Chondrocyte (in vitro differentiated cells): Measurements from ENCODE around the gene TULP3. TPM values are rescaled to one million over a fixed set of nuclear protein-coding genes. Genes with fewer than 3 reads are reported as not detected.

Source experiments
- DNase-seq: peaks from one replicate; pipeline ENCODE4 v3.0.0; 2021; ENCODE audit warnings: mixed read lengths, low spot score
- H3K27ac Mint-ChIP-seq: one replicate; pipeline ENCODE4 v1.8.0; 2021; ENCODE audit warnings: mild to moderate bottlenecking, moderate library complexity, mixed read lengths; ENCODE audit not compliant: unreplicated experiment
- H3K27me3 Mint-ChIP-seq: 2 replicates; pipeline ENCODE4 v1.8.0; 2021; ENCODE audit warnings: low read depth, mixed read lengths
- H3K36me3 Mint-ChIP-seq: 2 replicates; pipeline ENCODE4 v1.8.0; 2021; ENCODE audit warnings: low read depth, mixed read lengths
- H3K4me1 Mint-ChIP-seq: 2 replicates; pipeline ENCODE4 v1.8.0; 2021; ENCODE audit warnings: low read depth, mild to moderate bottlenecking, mixed read lengths
- H3K4me3 Mint-ChIP-seq: one replicate; pipeline ENCODE4 v1.8.0; 2021; ENCODE audit warnings: mild to moderate bottlenecking, moderate library complexity, mixed read lengths; ENCODE audit not compliant: unreplicated experiment
- H3K9me3 Mint-ChIP-seq: 2 replicates; pipeline ENCODE4 v1.8.0; 2021; ENCODE audit warnings: low read depth, mixed read lengths
- CTCF ChIP-seq: fragments of 200-600 bp; sonication (generic); IDR thresholded peaks from 2 replicates; pipeline ENCODE4 v1.5.0; 2021; ENCODE audit warnings: antibody characterized with exemption, mild to moderate bottlenecking, moderate library complexity
- total RNA-seq: library from RNA; stranded (reverse); gene quantifications from 3 replicates; pipeline ENCODE4 v1.2.1, GENCODE V29; 2021

Gene TULP3
- total RNA-seq, 1 donor from 2014 or later = 30.6 TPM

DNA sequence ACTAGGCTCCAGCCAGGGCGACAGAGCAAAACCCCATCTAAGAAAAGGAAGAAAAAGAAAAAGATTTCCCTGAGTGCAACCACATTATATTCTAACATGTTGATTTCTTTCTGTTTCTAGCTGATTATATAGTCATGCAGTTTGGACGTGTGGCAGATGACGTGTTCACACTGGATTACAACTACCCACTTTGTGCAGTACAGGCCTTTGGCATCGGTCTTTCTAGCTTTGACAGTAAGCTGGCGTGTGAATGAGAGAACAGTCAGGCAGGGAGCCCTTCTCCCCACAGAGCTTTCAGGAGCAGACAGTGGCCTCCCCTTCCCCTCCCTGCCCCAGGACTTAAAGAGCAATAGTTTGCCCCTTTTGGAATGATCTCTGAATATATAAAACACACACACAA, 48.5 kb downstream of the TULP3 start:
- Mint-ChIP-seq H3K36me3 (peaks cover 33% of the 10 kb centered on the region), H3K27ac (no peak overlapping the region), H3K4me1 (no peaks in the 10 kb centered on the region)

GRCh38 chr12:2940564-2940963, 49.9 kb downstream of the TULP3 start:
- no peaks in the 10 kb centered on the region for H3K4me1 Mint-ChIP-seq
- H3K27me3 Mint-ChIP-seq = no peaks in the 10 kb centered on the region
- H3K4me3 Mint-ChIP-seq = no peak overlapping the region
- peaks cover 21% of the 10 kb centered on the region for H3K36me3 Mint-ChIP-seq
- DNase-seq = no peak
- no peaks in the 10 kb centered on the region for H3K9me3 Mint-ChIP-seq
- TF ChIP-seq CTCF = no peak
- no peak overlapping the region for H3K27ac Mint-ChIP-seq

More for the DNA sequence above, 48.5 kb downstream of the TULP3 start:
- no peak for TF ChIP-seq CTCF
- no peak for DNase-seq
- H3K9me3 Mint-ChIP-seq = no peaks in the 10 kb centered on the region
- H3K27me3 Mint-ChIP-seq = no peaks in the 10 kb centered on the region
- no peak overlapping the region for H3K4me3 Mint-ChIP-seq

- Mint-ChIP-seq H3K36me3 (peaks cover 20% of the 10 kb centered on the region), H3K4me1 (no peaks in the 10 kb centered on the region), H3K9me3 (no peaks in the 10 kb centered on the region), H3K27me3 (no peaks in the 10 kb centered on the region), H3K4me3 (no peak overlapping the region), H3K27ac (no peak overlapping the region)
- DNase-seq = no peak
- no peak for TF ChIP-seq CTCF
These were observed 50.8 kb downstream of the TULP3 start for GRCh38 chr12:2941524-2941923.

DNA sequence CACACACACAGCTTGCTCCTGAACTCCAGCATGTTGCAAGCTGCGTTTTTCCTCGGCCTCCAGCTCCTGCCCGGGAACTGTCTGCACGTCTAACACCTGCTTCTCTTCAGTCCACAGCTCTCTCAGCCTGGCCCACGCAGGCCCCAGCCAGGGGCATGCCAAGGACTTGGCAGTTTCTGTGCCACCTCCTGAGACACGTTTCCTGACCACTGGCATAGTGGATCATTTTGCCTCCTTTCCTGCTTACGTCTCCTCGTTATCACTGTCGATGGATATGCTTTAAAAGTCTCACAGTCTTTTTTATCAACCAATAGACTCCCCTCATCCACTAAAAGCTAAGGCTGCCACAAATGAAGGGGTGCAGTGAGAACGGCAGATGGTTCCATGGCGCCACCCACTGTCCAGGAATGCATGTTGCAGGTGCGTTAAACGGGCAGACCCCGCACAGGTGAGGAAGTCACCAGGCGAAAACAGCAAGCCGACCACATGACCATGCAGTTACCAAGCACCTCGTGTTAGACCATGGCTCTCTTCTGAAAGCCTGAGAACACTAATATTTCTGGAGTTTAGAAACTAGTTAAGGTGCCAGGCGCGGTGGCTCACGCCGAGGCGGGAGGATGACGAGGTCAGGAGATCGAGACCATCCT, 53.8 kb downstream of the TULP3 start:
- Mint-ChIP-seq H3K36me3 (peaks cover 5% of the 10 kb centered on the region), H3K9me3 (no peaks in the 10 kb centered on the region), H3K4me1 (no peaks in the 10 kb centered on the region), H3K4me3 (no peak overlapping the region), H3K27me3 (no peaks in the 10 kb centered on the region), H3K27ac (no peak overlapping the region)
- peak; percentile 79 for TF ChIP-seq CTCF
- DNase-seq = no peak

- DNase-seq = no peak
- H3K4me3 Mint-ChIP-seq = no peak overlapping the region
- H3K27me3 Mint-ChIP-seq = no peaks in the 10 kb centered on the region
- H3K36me3 Mint-ChIP-seq = no peaks in the 10 kb centered on the region
- no peak for TF ChIP-seq CTCF
- no peaks in the 10 kb centered on the region for H3K4me1 Mint-ChIP-seq
- H3K9me3 Mint-ChIP-seq = no peaks in the 10 kb centered on the region
- H3K27ac Mint-ChIP-seq = no peak overlapping the region
These were observed 58.7 kb downstream of the TULP3 start for GRCh38 chr12:2949411-2949810.
